Lung microvascular endothelial cell (primary cell): ENCODE measurements around the gene WDFY2. TPM values are rescaled to one million over a fixed set of nuclear protein-coding genes. Genes with fewer than 3 reads are reported as not detected.

Experiments
- DNase-seq, 2 donors: peaks; one replicate each; pipeline versions ENCODE4 v3.0.0 to v3.0.0-alpha.2; 2010; ENCODE audit warnings: low read depth in 2 of 2
- total RNA-seq: library from RNA; depleted of rRNA; stranded (reverse); fragments of >200 nt; gene quantifications from 2 replicates; pipeline ENCODE4 v1.2.1, GENCODE V29; 2014

The WDFY2 gene
- total RNA-seq, 1 donor from 2014 or later = 4.4 TPM

GRCh38 chr13:51704399-51705313 lies 120.4 kb downstream of the WDFY2 start:
- DNase-seq = no peak

GRCh38 chr13:51707461-51707860 lies 123.2 kb downstream of the WDFY2 start:
- no peak for DNase-seq

GRCh38 chr13:51713807-51714206 lies 129.5 kb downstream of the WDFY2 start:
- no peak for DNase-seq

GRCh38 chr13:51714663-51715168 lies 130.5 kb downstream of the WDFY2 start:
- DNase-seq = peak in 1 of 2 donors; percentile 58

- DNase-seq = no peak
These were observed 131.4 kb downstream of the WDFY2 start for GRCh38 chr13:51715613-51716012.

- no peak for DNase-seq
These were observed 133.6 kb downstream of the WDFY2 start for GRCh38 chr13:51717786-51718398.

- no peak for DNase-seq
These were observed 135.1 kb downstream of the WDFY2 start for GRCh38 chr13:51719394-51719793.

- peak in 1 of 2 donors; percentile 80 for DNase-seq
These were observed 137.2 kb downstream of the WDFY2 start for GRCh38 chr13:51721496-51721895.

- no peak for DNase-seq
These were observed 139.3 kb downstream of the WDFY2 start for GRCh38 chr13:51723529-51723928.

- DNase-seq = no peak
These were observed 140.5 kb downstream of the WDFY2 start for GRCh38 chr13:51724721-51725120.

GRCh38 chr13:51726446-51727193 lies 142.4 kb downstream of the WDFY2 start:
- peak; percentile 19 to 92 for DNase-seq

GRCh38 chr13:51727634-51728274 lies 143.5 kb downstream of the WDFY2 start:
- no peak for DNase-seq

GRCh38 chr13:51728275-51728673 lies 144.0 kb downstream of the WDFY2 start:
- no peak for DNase-seq

- peak in 1 of 2 donors; percentile 66 for DNase-seq
These were observed 144.7 kb downstream of the WDFY2 start for GRCh38 chr13:51728972-51729371.

- peak; percentile 91 to 92 for DNase-seq
These were observed 145.7 kb downstream of the WDFY2 start for GRCh38 chr13:51729866-51730553.

- no peak for DNase-seq
These were observed 146.7 kb downstream of the WDFY2 start for GRCh38 chr13:51730927-51731326.

- peak; percentile 24 to 50 for DNase-seq
These were observed 147.5 kb downstream of the WDFY2 start for GRCh38 chr13:51731759-51732158.

- DNase-seq = peak in 1 of 2 donors; percentile 37
These were observed 149.4 kb downstream of the WDFY2 start for GRCh38 chr13:51733374-51734298.

GRCh38 chr13:51734786-51735185 lies 150.5 kb downstream of the WDFY2 start:
- DNase-seq = no peak

- DNase-seq = no peak
These were observed 153.3 kb downstream of the WDFY2 start for GRCh38 chr13:51737609-51738008.
